Choroid plexus epithelial cell (primary cell): ENCODE results near the gene TMEM43.

Experiments used
- DNase-seq: peaks from one replicate; pipeline ENCODE4 v3.0.0-alpha.2; 2010; ENCODE audit warnings: low read depth
- H3K4me3 ChIP-seq: 2 replicates; pipeline ENCODE4 v1.5.1; 2011; ENCODE audit warnings: low read depth, mild to moderate bottlenecking, control low read depth, low read length, moderate library complexity
- TF ChIP-seq, protein P1 (sequence below): conservative IDR thresholded peaks from 2 replicates; pipeline ENCODE4 v1.5.1; 2011; ENCODE audit warnings: low read depth, mild to moderate bottlenecking, control low read depth, inconsistent platforms, low read length, moderate library complexity

TMEM43 gene

DNA sequence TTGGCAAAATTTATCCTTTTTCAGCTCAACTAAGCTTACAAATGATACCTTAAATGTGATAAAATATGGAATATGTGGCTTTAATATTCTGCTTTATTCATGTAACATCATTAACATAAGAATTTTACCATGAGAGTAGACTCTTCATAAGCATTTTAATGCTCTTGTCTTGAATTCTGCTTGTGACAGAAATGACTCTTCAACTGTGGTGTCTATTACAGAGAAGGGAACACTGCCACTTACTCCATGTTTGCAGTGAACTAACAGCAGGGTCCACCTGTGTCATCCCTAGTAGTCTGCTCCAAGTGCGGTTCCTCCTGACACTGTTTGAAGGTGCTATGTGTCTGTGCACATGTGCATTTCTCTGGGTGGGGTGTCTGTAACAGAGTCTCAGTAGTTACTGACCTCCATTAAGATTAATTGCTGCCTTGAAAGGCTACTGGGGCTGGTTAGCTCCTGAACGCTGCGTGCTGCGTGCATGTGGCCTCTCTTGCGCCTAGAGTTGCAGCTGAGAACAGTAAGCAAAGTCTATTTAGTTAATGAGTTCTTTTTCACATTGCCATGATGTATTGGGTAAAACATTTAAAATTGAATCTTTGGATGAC lies 62.1 kb downstream of the TMEM43 start:
- TF ChIP-seq, protein P1, sequence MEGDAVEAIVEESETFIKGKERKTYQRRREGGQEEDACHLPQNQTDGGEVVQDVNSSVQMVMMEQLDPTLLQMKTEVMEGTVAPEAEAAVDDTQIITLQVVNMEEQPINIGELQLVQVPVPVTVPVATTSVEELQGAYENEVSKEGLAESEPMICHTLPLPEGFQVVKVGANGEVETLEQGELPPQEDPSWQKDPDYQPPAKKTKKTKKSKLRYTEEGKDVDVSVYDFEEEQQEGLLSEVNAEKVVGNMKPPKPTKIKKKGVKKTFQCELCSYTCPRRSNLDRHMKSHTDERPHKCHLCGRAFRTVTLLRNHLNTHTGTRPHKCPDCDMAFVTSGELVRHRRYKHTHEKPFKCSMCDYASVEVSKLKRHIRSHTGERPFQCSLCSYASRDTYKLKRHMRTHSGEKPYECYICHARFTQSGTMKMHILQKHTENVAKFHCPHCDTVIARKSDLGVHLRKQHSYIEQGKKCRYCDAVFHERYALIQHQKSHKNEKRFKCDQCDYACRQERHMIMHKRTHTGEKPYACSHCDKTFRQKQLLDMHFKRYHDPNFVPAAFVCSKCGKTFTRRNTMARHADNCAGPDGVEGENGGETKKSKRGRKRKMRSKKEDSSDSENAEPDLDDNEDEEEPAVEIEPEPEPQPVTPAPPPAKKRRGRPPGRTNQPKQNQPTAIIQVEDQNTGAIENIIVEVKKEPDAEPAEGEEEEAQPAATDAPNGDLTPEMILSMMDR, result no peak
- no peak for DNase-seq
- no peak overlapping the region for H3K4me3 ChIP-seq

DNA sequence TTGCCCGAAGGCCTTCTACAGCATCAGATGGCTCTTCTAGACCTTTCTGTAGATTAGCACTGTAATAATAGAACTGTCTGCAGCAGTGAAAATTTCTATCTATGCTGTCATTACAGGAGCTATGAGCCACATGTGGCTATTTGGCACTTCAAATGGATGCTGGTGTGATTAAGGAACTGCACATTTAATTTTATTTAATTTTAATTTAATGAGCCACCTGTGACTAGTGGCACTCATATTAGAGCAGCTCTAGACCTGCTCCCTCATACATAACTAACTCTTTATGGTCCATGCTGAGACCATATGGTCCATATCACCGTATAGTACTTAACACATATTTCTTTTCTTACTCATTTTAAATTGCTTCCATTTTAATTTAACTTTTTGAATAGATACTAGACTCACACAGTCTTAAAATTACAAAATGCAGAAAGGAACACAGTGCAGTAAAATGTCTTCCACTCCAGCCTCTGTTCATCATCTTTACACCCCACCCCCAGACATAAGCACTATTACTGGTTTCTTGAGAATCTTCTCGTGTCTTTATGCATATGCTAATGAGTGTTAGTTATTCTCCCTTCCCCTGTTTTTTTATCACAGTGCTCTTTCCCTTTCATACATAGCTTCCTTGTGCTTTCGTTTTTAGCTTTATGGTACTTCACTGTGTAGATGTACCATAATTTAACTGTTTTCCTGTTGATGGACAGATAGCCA lies 63.3 kb downstream of the TMEM43 start:
- TF ChIP-seq, protein P1, result no peak
- no peak for DNase-seq
- no peak overlapping the region for H3K4me3 ChIP-seq
